GM18873 (cell line): ENCODE results near the gene NT5E.
"Not testable (repeated sequence)": the region's sequence is repeated elsewhere in the genome, so short reads cannot be mapped to it uniquely, and the experiment has no call there.

Source experiments
- ATAC-seq: cut with Tn5 transposase; IDR thresholded peaks from one replicate; pipeline ENCODE4 v1.9.1; 2021; ENCODE audit warnings: mild to moderate bottlenecking, moderate library complexity, moderate number of reproducible peaks; ENCODE audit not compliant: unreplicated experiment, low FRiP score

The NT5E gene

GRCh38 chr6:85449818-85450759 is at the start of gene NT5E:
Gene NT5E (plus strand): TSS chr6:85450083. CDS start chr6:85450140, 57 bp downstream.
- ATAC-seq, result peak; percentile 62

- ATAC-seq, result no peak
These were observed 49.6 kb upstream of the NT5E start for GRCh38 chr6:85400331-85400730.

- no peak for ATAC-seq
These were observed 48.5 kb upstream of the NT5E start for GRCh38 chr6:85401186-85402021.

GRCh38 chr6:85402071-85402470 is 47.8 kb upstream of the NT5E start:
- no peak for ATAC-seq

- ATAC-seq, result no peak
These were observed 47.0 kb upstream of the NT5E start for GRCh38 chr6:85402922-85403321.

GRCh38 chr6:85403331-85404015 is 46.4 kb upstream of the NT5E start:
- ATAC-seq, result no peak

GRCh38 chr6:85404016-85404563 is 45.8 kb upstream of the NT5E start:
- not testable (repeated sequence) for ATAC-seq

- no peak for ATAC-seq
These were observed 45.2 kb upstream of the NT5E start for GRCh38 chr6:85404564-85405174.

- ATAC-seq, result peak; percentile 64
These were observed 44.6 kb upstream of the NT5E start for GRCh38 chr6:85405175-85405852.

GRCh38 chr6:85405853-85406198 is 44.1 kb upstream of the NT5E start:
- no peak for ATAC-seq

- ATAC-seq, result no peak
These were observed 43.2 kb upstream of the NT5E start for GRCh38 chr6:85406641-85407075.

- ATAC-seq, result no peak
These were observed 41.8 kb upstream of the NT5E start for GRCh38 chr6:85408039-85408438.

GRCh38 chr6:85412911-85413430 is 36.9 kb upstream of the NT5E start:
- ATAC-seq, result no peak

GRCh38 chr6:85416049-85416448 is 33.8 kb upstream of the NT5E start:
- ATAC-seq, result no peak

- ATAC-seq, result no peak
These were observed 33.1 kb upstream of the NT5E start for GRCh38 chr6:85416766-85417165.

GRCh38 chr6:85417336-85417735 is 32.5 kb upstream of the NT5E start:
- no peak for ATAC-seq

- no peak for ATAC-seq
These were observed 31.8 kb upstream of the NT5E start for GRCh38 chr6:85418059-85418458.

GRCh38 chr6:85419046-85419759 is 30.7 kb upstream of the NT5E start:
- no peak for ATAC-seq

- no peak for ATAC-seq
These were observed 29.3 kb upstream of the NT5E start for GRCh38 chr6:85420551-85420950.
